Heart right ventricle (tissue), 16 donors: ENCODE data around the gene LAT. TPM values are rescaled to one million over a fixed set of nuclear protein-coding genes. Genes with fewer than 3 reads are reported as not detected.

Source experiments
- ATAC-seq, 8 donors: fragments of 200-7000 bp; cut with Tn5 transposase; one replicate each; pipeline ENCODE4 v1.9.1; 2020; ENCODE audit warnings: mild to moderate bottlenecking in 8 of 8, moderate library complexity in 8 of 8, moderate number of reproducible peaks in 1 of 8
- DNase-seq, 2 donors: peaks; one replicate each; pipeline ENCODE4 v3.0.0-alpha.2; 2020
- H3K27ac ChIP-seq, 10 donors: fragments of 200-600 bp; sonication (generic) in 2 of 10; one replicate each; pipeline versions ENCODE4 v1.5.0 to v1.8.0; 2020 to 2022; ENCODE audit warnings: mild to moderate bottlenecking in 3 of 10
- H3K27me3 ChIP-seq, 7 donors: fragments of 200-600 bp; one replicate each; pipeline ENCODE4 v1.8.0; 2021 to 2022; ENCODE audit warnings: mild to moderate bottlenecking in 2 of 7
- H3K36me3 ChIP-seq, 9 donors: fragments of 200-600 bp; sonication (generic) in 1 of 9; one replicate each; pipeline versions ENCODE4 v1.5.0 to v1.8.0; 2020 to 2022; ENCODE audit warnings: mild to moderate bottlenecking in 2 of 9
- H3K4me1 ChIP-seq, 9 donors: fragments of 200-600 bp; sonication (generic) in 1 of 9; one replicate each; pipeline versions ENCODE4 v1.5.0 to v1.8.0; 2020 to 2022; ENCODE audit warnings: mild to moderate bottlenecking in 4 of 9
- H3K4me3 ChIP-seq, 10 donors: fragments of 200-600 bp; sonication (generic) in 2 of 10; one replicate each; pipeline versions ENCODE4 v1.5.0 to v1.8.0; 2020 to 2022; ENCODE audit warnings: mild to moderate bottlenecking in 7 of 10, moderate library complexity in 2 of 10
- H3K9me3 ChIP-seq, 11 donors: fragments of 200-600 bp in 10 of 11; sonication (generic) in 2 of 11; one replicate each; pipeline versions ENCODE4 v1.5.0 to v1.8.0; 2013 to 2022; ENCODE audit warnings: mild to moderate bottlenecking in 2 of 11, control low read depth in 1 of 11, moderate library complexity in 1 of 11
- WGBS, 2 donors: extraction: QIAGEN DNeasy Blood & Tissue Kit; methylation state at CpG; one replicate each; pipeline ENCODE4 v1.1.7; 2013; ENCODE audit warnings: inconsistent platforms in 1 of 2; 5-methylcytosine and 5-hydroxymethylcytosine counted together
- intact Hi-C, 10 donors: fragments of 100-400 bp; cut with DNase I; formaldehyde crosslinking; loops; one replicate each; pipeline versions ENCODE4 v1.11.1 to v1.14.2; 2022
- long read RNA-seq, 3 donors: library from polyadenylated mRNA; unstranded; transcript quantifications; one replicate each; pipeline ENCODE4 v2.0.0, GENCODE V29; 2020 to 2021
- polyA plus RNA-seq, 2 donors: library from polyadenylated mRNA; stranded (reverse); fragments of 200-250 nt; gene quantifications; one replicate each; pipeline ENCODE4 v1.2.3, GENCODE V29; 2013
- total RNA-seq, 10 donors: library from RNA; stranded (reverse); fragmentation: NEBNext Ultra II Directional in 3 of 10; extraction: Animal tissue kit (Norgen Biotek cat#: 25700) in 3 of 10; gene quantifications; one replicate each; pipeline versions ENCODE4 v1.2.1 to v1.2.4, GENCODE V29; 2021 to 2023
- TF ChIP-seq, protein P1 (sequence below), 9 donors: fragments of 200-600 bp; sonication (generic) in 2 of 9; IDR thresholded peaks; one replicate each; pipeline versions ENCODE4 v1.5.0 to v1.8.0; 2021 to 2022; ENCODE audit warnings: antibody characterized with exemption in 9 of 9, mild to moderate bottlenecking in 5 of 9, moderate library complexity in 1 of 9
- donor health status: Arrhythmogenic right ventricular cardiomyopathy.
- donor health status: ischemic (EF 13 %, LVEDD 7.1; RV severe dilation, severe dysfunction).
- donor health status: healthy with polysubstance abuse.
- donor health status: DM: no; HTN: yes; CAD: no.
- donor health status: DM: no; HTN: no; CAD: no.
- donor health status: ischemic (EF 25% LVEDD 6.9; RV normal size, moderate dysfunction).
- donor health status: ischemic (EF 25% LVEDD 5.7; RV mildly dilated, moderate dysfunction).
- donor health status: healthy.
- donor health status: DM: yes; HTN: yes; CAD: no.
- donor health status: Ischemic cardiomyopathy.
- donor health status: ischemic (EF 35%, LVEDD 5.7; RV mildly dilated, moderate dysfunction).
- donor health status: nonischemic (EF 11% LVEDD 7.7; RV severe dilation, severe dysfunction).
- donor health status: DM: yes; HTN: yes; CAD: no.
- donor health status: PGD.
- donor health status: ischemic (EF 29% LVEDD 5.4; RV normal size, mild dysfunction).
- donor health status: nonischemic (EF 23%, LVEDD 6.1; RV moderate dilation, normal function).

Gene LAT, protein sequence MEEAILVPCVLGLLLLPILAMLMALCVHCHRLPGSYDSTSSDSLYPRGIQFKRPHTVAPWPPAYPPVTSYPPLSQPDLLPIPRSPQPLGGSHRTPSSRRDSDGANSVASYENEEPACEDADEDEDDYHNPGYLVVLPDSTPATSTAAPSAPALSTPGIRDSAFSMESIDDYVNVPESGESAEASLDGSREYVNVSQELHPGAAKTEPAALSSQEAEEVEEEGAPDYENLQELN
- total RNA-seq (1 to 10 TPM in 6 of 10 donors, under 1 TPM in 4; 0.35 to 6.7 (median 1.6) TPM), polyA plus RNA-seq (1 to 10 TPM; 1.8 to 7.2 TPM)
- long read RNA-seq, donor 1, partial matches to known transcripts, result 0 of 1 reads
- long read RNA-seq, donor 1, other reads (novel, unspliced or antisense), result 0 of 1 reads
- long read RNA-seq, donor 2, partial matches to known transcripts, result 0 of 1 reads
- long read RNA-seq, donor 2, other reads (novel, unspliced or antisense), result 0 of 1 reads
- long read RNA-seq, donor 3, result 0 reads

DNA sequence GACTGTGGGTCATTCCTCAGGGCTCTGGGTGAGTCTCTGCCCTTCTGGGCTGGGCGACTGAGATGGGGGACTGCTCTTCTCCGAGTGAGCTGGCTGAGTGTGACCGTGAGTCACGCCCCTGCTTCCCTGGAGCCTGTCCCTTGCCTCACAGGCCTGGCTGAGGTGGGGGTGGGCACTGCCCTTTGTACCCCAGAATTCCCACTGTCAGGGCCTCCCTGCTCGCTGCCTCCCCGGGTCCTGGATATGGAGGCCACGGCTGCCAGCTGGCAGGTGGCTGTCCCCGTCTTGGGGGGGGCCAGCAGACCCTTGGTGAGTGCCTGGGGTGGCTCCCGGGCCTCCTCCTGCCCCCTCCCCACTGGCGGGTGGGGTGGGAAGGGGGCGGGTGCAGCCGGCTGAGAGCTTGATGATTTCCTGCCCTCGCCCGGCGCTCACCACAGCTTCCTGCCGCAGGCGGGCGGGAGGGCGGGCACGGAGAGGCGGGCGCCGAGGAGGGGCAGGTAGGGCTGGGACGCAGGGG is at the start of gene LAT:
Gene LAT (plus strand): TSS at position 434 of the 517 bp plus-strand sequence. CDS start 366 bp downstream, outside the sequence.
- Histone ChIP-seq H3K27me3 (no peaks in the 10 kb centered on the region), H3K4me3 (peak within 1 kb of the TSS in 2 of 10 donors; percentile 5 to 51), H3K9me3 (peaks cover 0 to 16% (median 8%) of the 10 kb centered on the region in 11 donors), H3K36me3 (peaks cover 0 to 98% (median 41%) of the 10 kb centered on the region in 9 donors), H3K27ac (peak within 1 kb of the TSS in 1 of 10 donors; percentile 88), H3K4me1 (peaks cover 0 to 13% (median 0%) of the 10 kb centered on the region in 9 donors)
- DNase-seq (peak in 1 of 2 donors; percentile 39), ATAC-seq (peak in 3 of 8 donors; percentile 27 to 63 (median 29))
- TF ChIP-seq, protein P1, sequence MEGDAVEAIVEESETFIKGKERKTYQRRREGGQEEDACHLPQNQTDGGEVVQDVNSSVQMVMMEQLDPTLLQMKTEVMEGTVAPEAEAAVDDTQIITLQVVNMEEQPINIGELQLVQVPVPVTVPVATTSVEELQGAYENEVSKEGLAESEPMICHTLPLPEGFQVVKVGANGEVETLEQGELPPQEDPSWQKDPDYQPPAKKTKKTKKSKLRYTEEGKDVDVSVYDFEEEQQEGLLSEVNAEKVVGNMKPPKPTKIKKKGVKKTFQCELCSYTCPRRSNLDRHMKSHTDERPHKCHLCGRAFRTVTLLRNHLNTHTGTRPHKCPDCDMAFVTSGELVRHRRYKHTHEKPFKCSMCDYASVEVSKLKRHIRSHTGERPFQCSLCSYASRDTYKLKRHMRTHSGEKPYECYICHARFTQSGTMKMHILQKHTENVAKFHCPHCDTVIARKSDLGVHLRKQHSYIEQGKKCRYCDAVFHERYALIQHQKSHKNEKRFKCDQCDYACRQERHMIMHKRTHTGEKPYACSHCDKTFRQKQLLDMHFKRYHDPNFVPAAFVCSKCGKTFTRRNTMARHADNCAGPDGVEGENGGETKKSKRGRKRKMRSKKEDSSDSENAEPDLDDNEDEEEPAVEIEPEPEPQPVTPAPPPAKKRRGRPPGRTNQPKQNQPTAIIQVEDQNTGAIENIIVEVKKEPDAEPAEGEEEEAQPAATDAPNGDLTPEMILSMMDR (IDR thresholded peaks at IDR 0.05), result no peak
- intact Hi-C loops, result no loop called here
- 74 to 77% methylated on average over 22 to 24 of the region's 24 CpGs for WGBS, 2 donors

DNA sequence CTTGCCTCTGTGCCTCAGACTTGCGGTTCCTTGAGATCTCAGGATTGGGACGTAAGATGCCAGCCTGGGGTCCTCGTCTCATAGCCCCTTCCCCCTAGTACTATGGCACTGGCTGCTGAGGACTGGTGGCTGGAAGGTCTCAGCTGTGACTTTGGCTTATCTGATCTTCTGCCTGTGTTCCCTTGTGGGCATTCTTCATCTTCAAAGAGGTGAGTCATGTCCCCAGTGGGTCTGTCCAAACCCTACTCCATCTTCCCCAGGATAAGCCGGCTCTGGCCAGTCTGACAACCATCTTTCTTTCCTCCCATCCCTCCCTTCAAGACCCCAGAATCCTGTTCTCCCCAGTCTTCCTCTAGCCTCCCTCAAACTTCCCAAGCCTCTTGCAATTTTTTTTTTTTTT is 49.5 kb upstream of the LAT start:
- ATAC-seq (no peak), DNase-seq (no peak)
- H3K4me1 ChIP-seq, result peaks cover 0 to 10% (median 4%) of the 10 kb centered on the region in 9 donors
- intact Hi-C loops, result loop anchor here in 1 of 10 donors (10.0 kb wide), 1 partner anchor 111 kb away; the partner anchor contains the start of gene ATXN2L
- H3K27me3 ChIP-seq, result peaks cover 0 to 2% (median 0%) of the 10 kb centered on the region in 7 donors
- TF ChIP-seq, protein P1 (IDR thresholded peaks at IDR 0.05), result no peak
- no peak overlapping the region for H3K4me3 ChIP-seq
- 93 to 100% methylated on average over 4 of the region's 4 CpGs for WGBS, 2 donors
- H3K36me3 ChIP-seq, result no peaks in the 10 kb centered on the region
- H3K9me3 ChIP-seq, result no peaks in the 10 kb centered on the region
- no peak overlapping the region for H3K27ac ChIP-seq

DNA sequence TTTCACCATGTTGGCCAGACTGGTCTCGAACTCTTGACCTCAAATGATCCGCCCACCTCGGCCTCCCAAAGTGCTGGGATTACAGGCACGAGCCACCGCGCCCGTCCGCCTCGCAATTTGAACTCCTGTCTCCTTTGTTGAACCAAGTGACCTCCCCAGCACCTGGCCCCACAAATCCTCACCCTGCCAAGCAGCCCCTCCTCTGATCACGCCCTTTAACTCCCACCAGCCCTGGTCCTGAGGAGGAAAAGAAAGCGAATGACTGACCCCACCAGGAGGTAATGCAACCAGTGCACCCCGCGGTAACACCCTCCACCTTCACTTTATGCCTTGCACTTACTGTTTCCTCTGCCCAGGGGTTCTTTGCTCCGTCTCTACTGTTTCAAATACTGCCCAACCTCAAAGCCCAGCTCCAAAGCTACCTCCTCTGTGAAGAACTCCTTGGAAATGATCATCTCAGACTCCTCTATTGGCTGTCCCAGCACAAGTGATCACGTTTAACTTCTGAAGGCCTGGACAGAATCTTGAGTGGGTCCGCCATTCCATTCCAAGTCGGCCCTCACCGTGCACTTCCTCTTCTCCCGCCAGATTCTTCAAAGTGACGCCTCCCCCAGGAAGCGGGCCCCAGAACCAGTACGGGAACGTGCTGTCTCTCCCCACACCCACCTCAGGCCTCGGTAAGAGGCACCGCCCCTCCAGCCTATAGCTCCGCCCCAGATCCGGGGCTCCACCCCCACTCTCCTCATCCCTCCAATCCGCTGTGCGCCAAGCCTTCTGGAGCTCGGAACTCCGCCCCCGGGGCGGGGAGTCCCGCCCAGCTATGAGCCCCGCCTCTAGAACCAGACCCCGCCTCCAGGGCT is 48.7 kb upstream of the LAT start:
- Histone ChIP-seq H3K9me3 (no peaks in the 10 kb centered on the region), H3K4me3 (peak overlapping the region in 7 of 10 donors; percentile 10 to 41 (median 31)), H3K36me3 (no peaks in the 10 kb centered on the region), H3K27me3 (peaks cover 0 to 2% (median 0%) of the 10 kb centered on the region in 7 donors), H3K4me1 (peaks cover 0 to 10% (median 4%) of the 10 kb centered on the region in 9 donors), H3K27ac (no peak overlapping the region)
- intact Hi-C loops, result loop anchor here in 1 of 10 donors (10.0 kb wide), 1 partner anchor 111 kb away; the partner anchor contains the start of gene ATXN2L
- peak; percentile 90 to 97 (median 94) for ATAC-seq
- TF ChIP-seq, protein P1 (IDR thresholded peaks at IDR 0.05), result no peak
- WGBS, 2 donors, result 34% methylated on average over 36 of the region's 36 CpGs
- DNase-seq, result peak; percentile 65 to 85
